Heart left ventricle (tissue), 16 donors: Measurements from ENCODE around the gene SLC6A7. TPM values are rescaled to one million over a fixed set of nuclear protein-coding genes. Genes with fewer than 3 reads are reported as not detected.

Experiments used
- ATAC-seq, 4 donors: fragments of 200-7000 bp; cut with Tn5 transposase; one replicate each; pipeline ENCODE4 v1.9.1; 2020 to 2022; ENCODE audit warnings: moderate library complexity in 4 of 4, mild to moderate bottlenecking in 3 of 4, moderate number of reproducible peaks in 1 of 4
- DNase-seq, 5 donors: peaks; one replicate each; pipeline ENCODE4 v3.0.0-alpha.2; 2020
- H3K27ac ChIP-seq, 12 donors: fragments of 200-600 bp; sonication (generic) in 4 of 12; one replicate each; pipeline versions ENCODE4 v1.5.0 to v1.8.0; 2016 to 2022; ENCODE audit warnings: mild to moderate bottlenecking in 2 of 12
- H3K27me3 ChIP-seq, 9 donors: fragments of 200-600 bp; sonication (generic) in 2 of 9; one replicate each; pipeline versions ENCODE4 v1.5.1 to v1.8.0; 2016 to 2022; ENCODE audit warnings: mild to moderate bottlenecking in 3 of 9
- H3K36me3 ChIP-seq, 9 donors: fragments of 200-600 bp; sonication (generic) in 2 of 9; one replicate each; pipeline versions ENCODE4 v1.5.0 to v1.8.0; 2018 to 2022; ENCODE audit warnings: mild to moderate bottlenecking in 2 of 9
- H3K4me1 ChIP-seq, 12 donors: fragments of 200-600 bp; sonication (generic) in 4 of 12; one replicate each; pipeline versions ENCODE4 v1.5.0 to v1.8.0; 2016 to 2022; ENCODE audit warnings: mild to moderate bottlenecking in 3 of 12
- H3K4me3 ChIP-seq, 12 donors: fragments of 200-600 bp; sonication (generic) in 4 of 12; one replicate each; pipeline versions ENCODE4 v1.5.0 to v1.8.0; 2017 to 2022; ENCODE audit warnings: mild to moderate bottlenecking in 9 of 12, moderate library complexity in 4 of 12
- H3K9me3 ChIP-seq, 12 donors: fragments of 200-600 bp; sonication (generic) in 4 of 12; one replicate each; pipeline versions ENCODE4 v1.5.0 to v1.8.0; 2016 to 2022; ENCODE audit warnings: mild to moderate bottlenecking in 1 of 12
- CTCF ChIP-seq, 12 donors: fragments of 200-600 bp; sonication (generic) in 4 of 12; IDR thresholded peaks; one replicate each; pipeline versions ENCODE4 v1.5.0 to v1.8.0; 2018 to 2022; ENCODE audit warnings: antibody characterized with exemption in 12 of 12, mild to moderate bottlenecking in 5 of 12
- POLR2A ChIP-seq, 2 donors: fragments of 450-650 bp; IDR thresholded peaks; one replicate each; pipeline ENCODE4 v1.6.1; 2017; ENCODE audit warnings: antibody characterized with exemption in 2 of 2, mild to moderate bottlenecking in 2 of 2, moderate library complexity in 2 of 2
- WGBS, 4 donors: extraction: QIAGEN DNeasy Blood & Tissue Kit in 2 of 4; methylation state at CpG; one replicate each; pipeline versions ENCODE4 v1.1.5 to v1.1.7; 2013 to 2018; 5-methylcytosine and 5-hydroxymethylcytosine counted together
- intact Hi-C, 10 donors: fragments of 100-400 bp; cut with DNase I; formaldehyde crosslinking; loops; one replicate each; pipeline versions ENCODE4 v1.11.1 to v1.14.2; 2022
- polyA plus RNA-seq, 2 donors: library from polyadenylated mRNA; stranded (reverse); fragments of 200-250 nt; gene quantifications; one replicate each; pipeline ENCODE4 v1.2.3, GENCODE V29; 2013
- total RNA-seq, 9 donors: library from RNA; depleted of rRNA in 2 of 9; stranded (reverse); fragments of >200 nt in 2 of 9; fragmentation: NEBNext Ultra II Directional in 3 of 9; extraction: Animal tissue kit (Norgen Biotek cat#: 25700) in 3 of 9; gene quantifications; one replicate each; pipeline versions ENCODE4 v1.1.0 to v1.2.4, GENCODE V29; 2016 to 2023
- donor health status: ischemic (EF 13 %, LVEDD 7.1; RV severe dilation, severe dysfunction).
- donor health status: healthy with polysubstance abuse.
- donor health status: DM: no; HTN: yes; CAD: no.
- donor health status: DM: no; HTN: no; CAD: no.
- donor health status: ischemic (EF 25% LVEDD 6.9; RV normal size, moderate dysfunction).
- donor health status: ischemic (EF 25% LVEDD 5.7; RV mildly dilated, moderate dysfunction).
- donor health status: healthy.
- donor health status: DM: yes; HTN: yes; CAD: no.
- donor health status: ischemic (EF 35%, LVEDD 5.7; RV mildly dilated, moderate dysfunction).
- donor health status: nonischemic (EF 11% LVEDD 7.7; RV severe dilation, severe dysfunction).
- donor health status: DM: yes; HTN: yes; CAD: no.
- donor health status: PGD.
- donor health status: ischemic (EF 29% LVEDD 5.4; RV normal size, mild dysfunction).
- donor health status: nonischemic (EF 23%, LVEDD 6.1; RV moderate dilation, normal function).

SLC6A7 gene
- total and polyA plus RNA-seq, 11 donors: not detected

- intact Hi-C loops: no loop called here
- H3K27me3 ChIP-seq: peaks cover 9 to 30% (median 19%) of the 10 kb centered on the region in 9 donors
- DNase-seq (no peak), ATAC-seq (no peak)
- H3K36me3 ChIP-seq: no peaks in the 10 kb centered on the region
- no peaks in the 10 kb centered on the region for H3K9me3 ChIP-seq
- TF ChIP-seq CTCF (IDR thresholded peaks at IDR 0.05) (no peak), POLR2A (IDR thresholded peaks at IDR 0.05) (no peak)
- no peak overlapping the region for H3K27ac ChIP-seq
- H3K4me3 ChIP-seq: no peak overlapping the region
- WGBS, 4 donors: 92 to 97% (median 95%) methylated on average over 8 of the region's 8 CpGs
- peaks cover 0 to 33% (median 14%) of the 10 kb centered on the region in 12 donors for H3K4me1 ChIP-seq
Observed at GRCh38 chr5:150186137-150186536, 3.7 kb upstream of the SLC6A7 start.

- TF ChIP-seq CTCF (IDR thresholded peaks at IDR 0.05) (no peak), POLR2A (IDR thresholded peaks at IDR 0.05) (no peak)
- Histone ChIP-seq H3K4me1 (peaks cover 0 to 25% (median 7%) of the 10 kb centered on the region in 12 donors), H3K36me3 (no peaks in the 10 kb centered on the region), H3K4me3 (no peak overlapping the region), H3K27me3 (peaks cover 9 to 33% (median 19%) of the 10 kb centered on the region in 9 donors), H3K27ac (no peak overlapping the region), H3K9me3 (no peaks in the 10 kb centered on the region)
- WGBS, 4 donors: 64 to 75% (median 69%) methylated on average over 4 of the region's 4 CpGs
- DNase-seq (no peak), ATAC-seq (no peak)
- intact Hi-C loops: no loop called here
Observed at GRCh38 chr5:150186897-150187296, 3.0 kb upstream of the SLC6A7 start.

GRCh38 chr5:150188146-150188842 is 1.6 kb upstream of the SLC6A7 start:
- no peaks in the 10 kb centered on the region for H3K36me3 ChIP-seq
- 58 to 94% (median 77%) methylated on average over 3 of the region's 3 CpGs for WGBS, 4 donors
- peaks cover 0 to 25% (median 0%) of the 10 kb centered on the region in 12 donors for H3K4me1 ChIP-seq
- TF ChIP-seq CTCF (IDR thresholded peaks at IDR 0.05): no peak
- no peak for TF ChIP-seq POLR2A (IDR thresholded peaks at IDR 0.05)
- no peak overlapping the region for H3K27ac ChIP-seq
- intact Hi-C loops: no loop called here
- H3K4me3 ChIP-seq: no peak overlapping the region
- ATAC-seq (no peak), DNase-seq (no peak)
- H3K9me3 ChIP-seq: no peaks in the 10 kb centered on the region
- H3K27me3 ChIP-seq: peaks cover 9 to 34% (median 19%) of the 10 kb centered on the region in 9 donors

- DNase-seq: no peak
- H3K27ac ChIP-seq: no peak overlapping the region
- TF ChIP-seq CTCF (IDR thresholded peaks at IDR 0.05): no peak
- TF ChIP-seq POLR2A (IDR thresholded peaks at IDR 0.05): no peak
- no peaks in the 10 kb centered on the region for H3K36me3 ChIP-seq
- no peak for ATAC-seq
- H3K9me3 ChIP-seq: no peaks in the 10 kb centered on the region
- 85 to 90% (median 88%) methylated on average over 3 of the region's 3 CpGs for WGBS, 4 donors
- peaks cover 9 to 34% (median 19%) of the 10 kb centered on the region in 9 donors for H3K27me3 ChIP-seq
- intact Hi-C loops: no loop called here
- peaks cover 0 to 25% (median 0%) of the 10 kb centered on the region in 12 donors for H3K4me1 ChIP-seq
- no peak overlapping the region for H3K4me3 ChIP-seq
Observed at GRCh38 chr5:150189326-150189725, 536 bp upstream of the SLC6A7 start.
